Right forelimb (tissue), 1 donor: Measurements from ENCODE around the gene QRFP.
"Not testable (repeated sequence)": the region's sequence is repeated elsewhere in the genome, so short reads cannot be mapped to it uniquely, and the experiment has no call there.

Source experiments
- DNase-seq: peaks from one replicate; pipeline ENCODE4 v3.0.0-alpha.2; 2018

The QRFP gene

GRCh38 chr9:130871395-130872062 is 25.1 kb downstream of the QRFP start:
- no peak for DNase-seq

- DNase-seq, result no peak
These were observed 25.9 kb downstream of the QRFP start for GRCh38 chr9:130870491-130871381.

GRCh38 chr9:130869250-130869649 is 27.4 kb downstream of the QRFP start:
- no peak for DNase-seq

GRCh38 chr9:130868230-130868629 is 28.4 kb downstream of the QRFP start:
- DNase-seq, result no peak

GRCh38 chr9:130867556-130867955 is 29.1 kb downstream of the QRFP start:
- DNase-seq, result no peak

GRCh38 chr9:130866474-130866965 is 30.1 kb downstream of the QRFP start:
- DNase-seq, result peak; percentile 82

GRCh38 chr9:130865921-130866320 is 30.7 kb downstream of the QRFP start:
- no peak for DNase-seq

GRCh38 chr9:130864541-130864940 is 32.1 kb downstream of the QRFP start:
- no peak for DNase-seq

- no peak for DNase-seq
These were observed 33.9 kb downstream of the QRFP start for GRCh38 chr9:130862747-130863146.

GRCh38 chr9:130862217-130862616 is 34.4 kb downstream of the QRFP start:
- no peak for DNase-seq

- no peak for DNase-seq
These were observed 35.0 kb downstream of the QRFP start for GRCh38 chr9:130861372-130862180.

GRCh38 chr9:130860458-130861316 is 35.9 kb downstream of the QRFP start:
- peak; percentile 76 for DNase-seq

- DNase-seq, result no peak
These were observed 37.6 kb downstream of the QRFP start for GRCh38 chr9:130858739-130859705.

- DNase-seq, result peak; percentile 71
These were observed 38.5 kb downstream of the QRFP start for GRCh38 chr9:130857864-130858738.

GRCh38 chr9:130856474-130856873 is 40.1 kb downstream of the QRFP start:
- DNase-seq, result no peak

- no peak for DNase-seq
These were observed 41.8 kb downstream of the QRFP start for GRCh38 chr9:130854835-130855234.

GRCh38 chr9:130854092-130854491 is 42.5 kb downstream of the QRFP start:
- DNase-seq, result no peak

GRCh38 chr9:130852801-130853200 is 43.8 kb downstream of the QRFP start:
- no peak for DNase-seq

GRCh38 chr9:130849356-130849755 is 47.3 kb downstream of the QRFP start:
- DNase-seq, result no peak

- DNase-seq, result not testable (repeated sequence)
These were observed 48.1 kb downstream of the QRFP start for GRCh38 chr9:130848514-130848913.
